ENCODE measurements around the gene LHPP.

LHPP gene

DNA sequence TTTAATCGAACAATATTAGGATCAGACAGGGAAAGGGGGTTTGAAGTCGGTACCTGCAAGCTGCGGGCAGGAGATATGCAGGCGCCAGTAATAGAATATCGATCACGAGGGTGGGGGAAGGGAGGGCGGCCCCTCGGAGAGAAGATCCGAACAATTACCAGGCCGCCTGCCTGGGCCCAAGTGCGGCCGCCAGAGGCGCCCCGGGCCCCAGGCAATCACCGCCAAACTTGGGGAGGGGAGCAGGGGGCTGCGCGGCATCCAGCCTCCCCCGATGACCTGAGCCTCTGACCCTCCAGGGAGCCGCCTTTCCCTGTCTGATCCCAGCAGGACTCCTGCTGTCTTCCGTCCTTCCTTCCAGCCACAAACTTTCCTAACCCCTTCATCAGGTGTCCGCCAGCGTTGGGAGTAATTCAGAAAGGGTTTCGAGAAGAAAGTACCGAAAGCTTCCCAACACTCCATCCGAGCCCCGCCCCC is 12.9 kb upstream of the LHPP start:
- DNase-seq (ENCODE audit: low spot score), result no peak

DNA sequence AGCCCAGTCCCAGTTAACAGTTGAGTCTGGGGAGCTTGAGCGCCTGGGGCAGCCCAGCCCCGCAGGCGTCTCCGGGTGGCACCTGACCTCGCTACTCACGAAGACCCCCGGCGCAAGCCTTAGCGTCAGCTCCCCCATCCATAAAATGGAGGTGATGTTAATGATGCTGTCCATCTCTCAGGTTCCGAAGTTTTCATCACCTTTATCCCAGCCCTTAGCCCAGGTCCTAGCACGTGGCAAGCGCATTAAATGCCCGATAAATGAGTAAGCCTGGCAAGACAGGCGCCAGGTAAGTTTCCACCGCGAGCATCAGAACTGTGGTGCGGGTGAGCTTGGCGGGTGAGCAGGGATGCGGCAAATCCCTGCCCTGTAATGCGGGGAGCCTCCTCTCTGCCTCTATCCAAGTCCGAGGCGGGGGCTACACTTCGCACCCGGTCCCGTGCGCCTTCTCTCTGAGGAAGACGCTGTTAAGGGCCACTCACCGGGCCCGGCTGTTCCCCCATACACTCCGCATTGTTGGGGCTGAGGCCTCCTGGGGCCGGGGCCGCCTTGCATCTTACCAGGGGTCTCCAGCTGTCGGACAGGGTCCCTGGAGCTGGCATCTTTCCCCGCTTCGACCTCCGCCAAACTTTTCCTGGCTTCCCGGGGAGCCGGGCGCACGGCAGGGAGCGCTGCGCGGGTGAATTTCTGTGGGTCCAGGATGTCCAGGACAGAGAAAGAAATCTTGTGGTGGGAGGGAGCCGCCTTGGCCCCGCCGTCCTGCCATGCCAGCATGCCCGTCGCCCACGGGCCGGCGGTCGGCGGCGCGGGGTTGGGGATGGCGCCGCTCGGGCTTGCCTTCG is 12.2 kb upstream of the LHPP start:
- no peak for DNase-seq (ENCODE audit: low spot score)

GRCh38 chr10:124450012-124450782 is 11.4 kb upstream of the LHPP start, which contains the start of gene NKX1-2:
TSS of gene NKX1-2 (minus strand) at chr10:124450035. CDS start at chr10:124449943, 92 bp downstream.
- DNase-seq (ENCODE audit: low spot score), result no peak

- DNase-seq (ENCODE audit: low spot score), result no peak
Observed at GRCh38 chr10:124450783-124451057, 10.9 kb upstream of the LHPP start.

- no peak for DNase-seq (ENCODE audit: low spot score)
Observed at GRCh38 chr10:124451276-124451675, 10.3 kb upstream of the LHPP start.

GRCh38 chr10:124453960-124454610 is 7.5 kb upstream of the LHPP start:
- no peak for DNase-seq (ENCODE audit: low spot score)

- DNase-seq (ENCODE audit: low spot score), result no peak
Observed at GRCh38 chr10:124455441-124455840, 6.2 kb upstream of the LHPP start.

- DNase-seq (ENCODE audit: low spot score), result no peak
Observed at GRCh38 chr10:124458473-124458872, 3.1 kb upstream of the LHPP start.

- DNase-seq (ENCODE audit: low spot score), result no peak
Observed at GRCh38 chr10:124458889-124459288, 2.7 kb upstream of the LHPP start.

GRCh38 chr10:124459395-124459794 is 2.2 kb upstream of the LHPP start:
- DNase-seq (ENCODE audit: low spot score), result no peak

- DNase-seq (ENCODE audit: low spot score), result no peak
Observed at GRCh38 chr10:124460144-124460543, 1.5 kb upstream of the LHPP start.

- no peak for DNase-seq (ENCODE audit: low spot score)
Observed at GRCh38 chr10:124462348-124462695, 699 bp downstream of the LHPP start.

- DNase-seq (ENCODE audit: low spot score), result no peak
Observed at GRCh38 chr10:124464028-124464965, 2.7 kb downstream of the LHPP start.

GRCh38 chr10:124465003-124465776 is 3.6 kb downstream of the LHPP start:
- no peak for DNase-seq (ENCODE audit: low spot score)

- no peak for DNase-seq (ENCODE audit: low spot score)
Observed at GRCh38 chr10:124465777-124466488, 4.3 kb downstream of the LHPP start.

GRCh38 chr10:124467165-124467564 is 5.5 kb downstream of the LHPP start:
- no peak for DNase-seq (ENCODE audit: low spot score)

- DNase-seq (ENCODE audit: low spot score), result no peak
Observed at GRCh38 chr10:124468624-124469023, 7.0 kb downstream of the LHPP start.

DNA sequence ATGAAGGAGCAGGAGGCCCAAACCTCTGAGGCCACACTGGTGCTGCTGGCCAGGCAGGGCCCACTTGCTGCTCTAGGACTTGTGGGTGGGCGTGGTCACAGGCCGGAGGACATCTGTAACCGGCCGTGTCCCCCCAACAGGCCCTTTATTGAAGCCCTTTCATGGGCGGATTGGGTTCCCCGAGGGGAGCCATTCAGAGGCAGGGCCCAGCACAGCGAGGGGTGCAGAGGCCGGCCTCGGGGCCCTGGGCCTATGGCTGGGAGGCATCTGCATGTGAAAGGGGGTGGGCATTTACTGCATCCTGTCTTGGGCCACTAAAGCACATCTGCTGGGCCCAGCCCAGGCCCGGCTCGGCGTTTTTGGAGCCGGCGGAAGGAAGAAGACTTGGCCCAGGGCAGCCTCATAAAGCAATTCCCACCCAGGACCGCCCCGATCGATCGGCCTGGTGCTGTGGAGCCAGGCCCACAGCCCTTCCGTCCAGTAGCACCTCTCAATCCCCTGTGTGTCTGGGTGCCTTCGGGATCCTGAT is 8.4 kb downstream of the LHPP start:
- DNase-seq (ENCODE audit: low spot score), result no peak

GRCh38 chr10:124470544-124471434 is 9.2 kb downstream of the LHPP start:
- peak; percentile 87 for DNase-seq (ENCODE audit: low spot score)
